Sigmoid colon (tissue), 7 donors: ENCODE measurements around the gene PPP6C. TPM values are rescaled to one million over a fixed set of nuclear protein-coding genes. Genes with fewer than 3 reads are reported as not detected.

ENCODE experiments used
- DNase-seq: peaks from one replicate; pipeline ENCODE4 v3.0.0-alpha.2; 2019
- H3K27ac ChIP-seq, 4 donors: fragments of 200-600 bp; sonication (generic); one replicate each; pipeline ENCODE4 v1.5.1; 2016 to 2019; ENCODE audit warnings: mild to moderate bottlenecking in 1 of 4
- H3K27me3 ChIP-seq, 3 donors: fragments of 200-600 bp; sonication (generic); one replicate each; pipeline ENCODE4 v1.5.1; 2019; ENCODE audit warnings: mild to moderate bottlenecking in 1 of 3
- H3K36me3 ChIP-seq, 4 donors: fragments of 200-600 bp; sonication (generic); one replicate each; pipeline ENCODE4 v1.5.1; 2016 to 2019
- H3K4me1 ChIP-seq, 4 donors: fragments of 200-600 bp; sonication (generic); one replicate each; pipeline ENCODE4 v1.5.1; 2017 to 2019
- H3K4me3 ChIP-seq, 4 donors: fragments of 200-600 bp; sonication (generic); one replicate each; pipeline ENCODE4 v1.5.1; 2017 to 2019; ENCODE audit warnings: mild to moderate bottlenecking in 2 of 4, moderate library complexity in 1 of 4
- H3K9me3 ChIP-seq, 4 donors: fragments of 200-600 bp in 3 of 4; sonication (generic) in 3 of 4; one replicate each; pipeline versions ENCODE4 v1.5.1 to v1.6.1; 2013 to 2019
- EP300 ChIP-seq, 4 donors: sonication (generic); formaldehyde crosslinking; IDR thresholded peaks; one replicate each; pipeline ENCODE4 v1.6.1; 2017; ENCODE audit warnings: antibody characterized with exemption in 4 of 4
- POLR2A ChIP-seq, 2 donors: fragments of 450-650 bp; IDR thresholded peaks; one replicate each; pipeline ENCODE4 v1.6.1; 2016; ENCODE audit warnings: antibody characterized with exemption in 2 of 2, mild to moderate bottlenecking in 2 of 2, moderate library complexity in 2 of 2
- POLR2AphosphoS5 ChIP-seq, 4 donors: sonication (generic); formaldehyde crosslinking; IDR thresholded peaks; one replicate each; pipeline ENCODE4 v1.6.1; 2017; ENCODE audit warnings: antibody characterized with exemption in 4 of 4
- WGBS, 2 donors: extraction: QIAGEN DNeasy Blood & Tissue Kit; methylation state at CpG; one replicate each; pipeline ENCODE4 v1.1.7; 2013; 5-methylcytosine and 5-hydroxymethylcytosine counted together
- intact Hi-C: fragments of 100-400 bp; cut with DNase I; formaldehyde crosslinking; loops from one replicate; pipeline ENCODE4 v1.15.1; 2023
- polyA plus RNA-seq, 3 donors: library from polyadenylated mRNA; stranded (reverse); fragments of 200-250 nt; gene quantifications; one replicate each; pipeline ENCODE4 v1.2.3, GENCODE V29; 2013
- total RNA-seq, 4 donors: library from RNA; depleted of rRNA; stranded (reverse); fragments of >200 nt; gene quantifications; one replicate each; pipeline ENCODE4 v1.1.0, GENCODE V29; 2016
- TF ChIP-seq, protein P1 (sequence below), 4 experiments: fragments of 450-650 bp in 3 of 4; fragments of 200-600 bp in 1 of 4; IDR thresholded peaks; one replicate each; pipeline ENCODE4 v1.5.1; 2016 to 2019; ENCODE audit warnings: antibody characterized with exemption in 4 of 4, mild to moderate bottlenecking in 3 of 4, moderate library complexity in 2 of 4
- donor health status: healthy with polysubstance abuse.
- donor health status: Bipolar disorder and iron deficiency.
- donor health status: healthy.

The PPP6C gene
- total and polyA plus RNA-seq, 7 donors = 24.8 to 41.6 (median 31.6) TPM

DNA sequence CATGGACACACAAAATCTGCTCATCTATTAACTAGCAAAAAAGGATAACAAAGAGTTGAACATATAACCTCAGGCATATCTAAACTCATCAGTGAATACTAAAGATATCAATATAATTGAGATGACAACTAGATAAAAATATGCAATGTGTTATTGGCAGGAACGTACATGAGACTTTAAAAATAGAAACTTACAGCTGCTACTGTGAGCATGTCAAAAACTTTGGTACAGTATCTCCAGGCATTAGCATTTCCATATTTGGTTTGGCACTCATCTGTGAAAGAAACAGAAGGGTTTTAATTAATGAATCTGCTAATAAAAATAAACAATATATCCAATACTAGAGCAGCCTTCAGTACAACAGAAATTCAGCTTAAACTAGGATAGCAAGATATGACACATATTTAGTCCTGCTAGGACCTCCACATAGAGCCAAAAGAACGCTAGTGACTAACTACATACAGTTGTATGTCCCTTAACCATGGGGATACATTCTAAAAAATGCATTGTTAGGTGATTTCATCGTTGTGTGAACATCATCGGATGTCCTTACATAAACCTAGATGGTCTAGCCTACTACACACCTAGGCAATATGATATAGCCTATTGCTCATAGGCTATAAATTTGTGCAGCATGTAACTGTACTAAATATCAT, 35.8 kb downstream of the PPP6C start:
- H3K27me3 ChIP-seq = no peaks in the 10 kb centered on the region
- H3K36me3 ChIP-seq = peaks cover 2 to 82% (median 31%) of the 10 kb centered on the region in 4 donors
- no peak for DNase-seq
- H3K4me1 ChIP-seq = no peaks in the 10 kb centered on the region
- no peaks in the 10 kb centered on the region for H3K9me3 ChIP-seq
- intact Hi-C loops = no loop called here
- no peak overlapping the region for H3K27ac ChIP-seq
- WGBS, 2 donors = 89 to 93% methylated on average over 4 of the region's 4 CpGs
- TF ChIP-seq POLR2A (IDR thresholded peaks at IDR 0.05) = no peak
- no peak for TF ChIP-seq POLR2AphosphoS5 (IDR thresholded peaks at IDR 0.05)
- TF ChIP-seq EP300 (IDR thresholded peaks at IDR 0.05) = no peak
- TF ChIP-seq, protein P1, sequence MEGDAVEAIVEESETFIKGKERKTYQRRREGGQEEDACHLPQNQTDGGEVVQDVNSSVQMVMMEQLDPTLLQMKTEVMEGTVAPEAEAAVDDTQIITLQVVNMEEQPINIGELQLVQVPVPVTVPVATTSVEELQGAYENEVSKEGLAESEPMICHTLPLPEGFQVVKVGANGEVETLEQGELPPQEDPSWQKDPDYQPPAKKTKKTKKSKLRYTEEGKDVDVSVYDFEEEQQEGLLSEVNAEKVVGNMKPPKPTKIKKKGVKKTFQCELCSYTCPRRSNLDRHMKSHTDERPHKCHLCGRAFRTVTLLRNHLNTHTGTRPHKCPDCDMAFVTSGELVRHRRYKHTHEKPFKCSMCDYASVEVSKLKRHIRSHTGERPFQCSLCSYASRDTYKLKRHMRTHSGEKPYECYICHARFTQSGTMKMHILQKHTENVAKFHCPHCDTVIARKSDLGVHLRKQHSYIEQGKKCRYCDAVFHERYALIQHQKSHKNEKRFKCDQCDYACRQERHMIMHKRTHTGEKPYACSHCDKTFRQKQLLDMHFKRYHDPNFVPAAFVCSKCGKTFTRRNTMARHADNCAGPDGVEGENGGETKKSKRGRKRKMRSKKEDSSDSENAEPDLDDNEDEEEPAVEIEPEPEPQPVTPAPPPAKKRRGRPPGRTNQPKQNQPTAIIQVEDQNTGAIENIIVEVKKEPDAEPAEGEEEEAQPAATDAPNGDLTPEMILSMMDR (IDR thresholded peaks at IDR 0.05) = no peak
- no peak overlapping the region for H3K4me3 ChIP-seq

DNA sequence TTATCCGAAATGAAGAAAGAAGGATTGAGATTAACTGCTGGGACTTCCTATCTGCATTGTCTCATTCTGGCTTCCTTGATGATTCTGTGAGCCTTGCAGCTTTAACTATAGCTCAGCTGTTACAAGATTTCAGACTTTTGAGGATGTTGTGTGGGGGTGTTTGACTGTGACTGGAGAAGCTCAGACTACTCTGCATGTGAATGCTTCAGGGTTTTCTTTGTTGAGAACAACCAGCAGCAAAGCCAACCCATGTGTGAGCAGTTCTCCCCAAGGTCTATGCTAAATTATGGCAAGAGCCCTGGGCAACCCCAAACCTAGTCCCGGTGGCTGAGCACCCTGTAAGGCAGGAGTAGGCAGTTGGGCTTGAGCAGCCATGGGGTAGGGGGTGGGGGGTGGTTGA, 37.9 kb downstream of the PPP6C start:
- Histone ChIP-seq H3K36me3 (peaks cover 2 to 71% (median 31%) of the 10 kb centered on the region in 4 donors), H3K9me3 (no peaks in the 10 kb centered on the region), H3K27ac (no peak overlapping the region), H3K27me3 (no peaks in the 10 kb centered on the region), H3K4me3 (no peak overlapping the region), H3K4me1 (peaks cover 0 to 13% (median 8%) of the 10 kb centered on the region in 4 donors)
- no peak for DNase-seq
- TF ChIP-seq EP300 (IDR thresholded peaks at IDR 0.05) = no peak
- TF ChIP-seq POLR2A (IDR thresholded peaks at IDR 0.05) = no peak
- TF ChIP-seq POLR2AphosphoS5 (IDR thresholded peaks at IDR 0.05) = no peak
- TF ChIP-seq, protein P1 (IDR thresholded peaks at IDR 0.05) = no peak
- 94 to 96% methylated on average over 2 of the region's 2 CpGs for WGBS, 2 donors
- intact Hi-C loops = no loop called here

GRCh38 chr9:125150349-125151245, 39.0 kb downstream of the PPP6C start:
- H3K27me3 ChIP-seq = no peaks in the 10 kb centered on the region
- no peak overlapping the region for H3K4me3 ChIP-seq
- peaks cover 2 to 68% (median 31%) of the 10 kb centered on the region in 4 donors for H3K36me3 ChIP-seq
- no peaks in the 10 kb centered on the region for H3K9me3 ChIP-seq
- intact Hi-C loops = no loop called here
- no peak overlapping the region for H3K27ac ChIP-seq
- H3K4me1 ChIP-seq = peaks cover 0 to 25% (median 14%) of the 10 kb centered on the region in 4 donors
- TF ChIP-seq POLR2AphosphoS5 (IDR thresholded peaks at IDR 0.05) = no peak
- no peak for TF ChIP-seq EP300 (IDR thresholded peaks at IDR 0.05)
- TF ChIP-seq POLR2A (IDR thresholded peaks at IDR 0.05) = no peak
- TF ChIP-seq, protein P1 (IDR thresholded peaks at IDR 0.05) = no peak
- no peak for DNase-seq
- WGBS, 2 donors = 86 to 93% methylated on average over 12 of the region's 12 CpGs

DNA sequence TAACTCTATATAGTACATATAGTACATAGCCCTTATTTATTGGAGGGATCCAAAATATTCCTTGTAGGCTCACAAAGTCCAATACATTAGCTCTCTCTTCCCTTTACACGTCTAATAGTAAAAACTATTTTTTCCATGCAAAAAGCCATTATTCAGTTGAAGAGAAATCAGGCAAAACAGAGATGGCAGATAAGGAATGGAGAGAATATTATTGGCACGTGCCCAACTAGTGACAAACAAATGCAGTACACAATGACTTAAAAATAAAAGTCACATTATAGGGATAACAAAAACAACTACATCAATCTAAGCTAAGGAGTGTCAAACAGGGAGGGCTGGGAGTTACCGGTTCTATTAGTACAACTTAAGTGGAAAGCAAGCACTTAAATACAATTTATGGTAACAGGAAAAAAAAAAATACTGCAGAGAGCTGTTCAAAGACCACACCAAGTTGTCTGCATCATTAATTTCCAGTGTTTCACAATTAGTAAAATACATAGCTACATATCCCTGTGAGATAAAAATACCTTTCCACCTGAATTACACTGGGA, 42.1 kb downstream of the PPP6C start:
- Histone ChIP-seq H3K27me3 (no peaks in the 10 kb centered on the region), H3K4me3 (no peak overlapping the region), H3K9me3 (no peaks in the 10 kb centered on the region), H3K36me3 (peaks cover 2 to 38% (median 23%) of the 10 kb centered on the region in 4 donors), H3K27ac (peak overlapping the region in 3 of 4 donors; percentile 51 to 67 (median 58)), H3K4me1 (peaks cover 0 to 38% (median 23%) of the 10 kb centered on the region in 4 donors)
- no peak for TF ChIP-seq POLR2AphosphoS5 (IDR thresholded peaks at IDR 0.05)
- WGBS, 2 donors = 84 to 92% methylated on average over 3 of the region's 3 CpGs
- intact Hi-C loops = loop anchor here (2.0 kb wide), 1 partner anchor 41 kb away; the partner anchor contains the start of gene PPP6C
- DNase-seq = no peak

- no peak overlapping the region for H3K4me3 ChIP-seq
- intact Hi-C loops = loop anchor here (2.0 kb wide), 1 partner anchor 43 kb away; the partner anchor contains the start of gene PPP6C
- no peak for DNase-seq
- TF ChIP-seq POLR2A (IDR thresholded peaks at IDR 0.05) = no peak
- TF ChIP-seq, protein P1 (IDR thresholded peaks at IDR 0.05) = no peak
- peak in 3 of 4 donors; percentile 10 to 46 (median 35) for TF ChIP-seq POLR2AphosphoS5 (IDR thresholded peaks at IDR 0.05)
- TF ChIP-seq EP300 (IDR thresholded peaks at IDR 0.05) = peak in 2 of 4 donors; percentile 13 to 62
- peaks cover 0 to 50% (median 28%) of the 10 kb centered on the region in 4 donors for H3K4me1 ChIP-seq
- H3K36me3 ChIP-seq = peaks cover 2 to 25% (median 12%) of the 10 kb centered on the region in 4 donors
- H3K27ac ChIP-seq = peak overlapping the region; percentile 8 to 67 (median 54)
- H3K9me3 ChIP-seq = no peaks in the 10 kb centered on the region
- H3K27me3 ChIP-seq = no peaks in the 10 kb centered on the region
- 22 to 53% methylated on average over 4 of the region's 4 CpGs for WGBS, 2 donors
Observed at GRCh38 chr9:125146247-125146646, 43.4 kb downstream of the PPP6C start.
